CD8-positive, alpha-beta memory T cell (primary cell): ENCODE results near the gene UBTD1. TPM values are rescaled to one million over a fixed set of nuclear protein-coding genes. Genes with fewer than 3 reads are reported as not detected.
A peak's percentile ranks its signal among the peaks of the same experiment; 100 is the strongest.

Source experiments
- CTCF ChIA-PET: fragments of 350-600 bp; sonication (Branson Sonifier 250); formaldehyde crosslinking; loops from one replicate; lab custom pipeline; 2021; ENCODE audit warnings: antibody characterized with exemption; lab: Charles Lee
- POLR2A ChIA-PET: fragments of 350-600 bp; sonication (Branson Sonifier 250); formaldehyde crosslinking; loops from one replicate; lab custom pipeline; 2021; ENCODE audit warnings: antibody characterized with exemption; lab: Charles Lee
- DNase-seq, 5 donors: peaks; one replicate each; pipeline versions ENCODE4 v3.0.0 to v3.0.0-alpha.2; 2020 to 2022; ENCODE audit warnings: mixed read lengths in 1 of 5
- H3K27ac ChIP-seq: one replicate; pipeline ENCODE4 v1.7.0; 2013; ENCODE audit warnings: low read depth, mild to moderate bottlenecking, low read length, moderate library complexity
- H3K27me3 ChIP-seq: 2 replicates; pipeline ENCODE4 v1.7.0; 2013; ENCODE audit warnings: low read length, mild to moderate bottlenecking; ENCODE audit not compliant: insufficient read depth, poor library complexity, severe bottlenecking
- H3K36me3 ChIP-seq: 2 replicates; pipeline ENCODE4 v1.7.0; 2013; ENCODE audit warnings: mild to moderate bottlenecking, low read length, moderate library complexity; ENCODE audit not compliant: insufficient read depth
- H3K4me1 ChIP-seq: 2 replicates; pipeline ENCODE4 v1.7.0; 2013; ENCODE audit warnings: mild to moderate bottlenecking, low read length, moderate library complexity; ENCODE audit not compliant: insufficient read depth
- H3K4me3 ChIP-seq: 2 replicates; pipeline ENCODE4 v1.7.0; 2013; ENCODE audit warnings: mild to moderate bottlenecking, low read length
- H3K9me3 ChIP-seq: 2 replicates; pipeline ENCODE4 v1.7.0; 2013; ENCODE audit warnings: mild to moderate bottlenecking, low read length
- H3K27ac Mint-ChIP-seq, 8 donors: one replicate each; pipeline ENCODE4 v1.8.0; 2020 to 2021; ENCODE audit warnings: mixed read lengths in 8 of 8, mild to moderate bottlenecking in 6 of 8, inconsistent platforms in 3 of 8, moderate library complexity in 3 of 8
- H3K27me3 Mint-ChIP-seq, 2 donors: one replicate each; pipeline ENCODE4 v1.8.0; 2020 to 2021; ENCODE audit warnings: mixed read lengths in 2 of 2, mild to moderate bottlenecking in 1 of 2, moderate library complexity in 1 of 2
- H3K36me3 Mint-ChIP-seq, 3 donors: one replicate each; pipeline ENCODE4 v1.8.0; 2020 to 2021; ENCODE audit warnings: mixed read lengths in 3 of 3, inconsistent platforms in 1 of 3, mild to moderate bottlenecking in 1 of 3
- H3K4me1 Mint-ChIP-seq, 3 donors: one replicate each; pipeline ENCODE4 v1.8.0; 2020 to 2021; ENCODE audit warnings: mixed read lengths in 3 of 3, inconsistent platforms in 1 of 3, mild to moderate bottlenecking in 1 of 3
- H3K4me3 Mint-ChIP-seq, 7 donors: one replicate each; pipeline ENCODE4 v1.8.0; 2020 to 2021; ENCODE audit warnings: mixed read lengths in 7 of 7, mild to moderate bottlenecking in 6 of 7, moderate library complexity in 4 of 7, inconsistent platforms in 2 of 7
- H3K9me3 Mint-ChIP-seq, 5 donors: one replicate each; pipeline ENCODE4 v1.8.0; 2020 to 2022; ENCODE audit warnings: mixed read lengths in 5 of 5, mild to moderate bottlenecking in 3 of 5, moderate library complexity in 2 of 5, inconsistent platforms in 1 of 5
- polyA plus RNA-seq: library from polyadenylated mRNA; unstranded; fragments of 300-500 nt; fragmentation: Illumina TruSeq; gene quantifications from one replicate; pipeline ENCODE4 v1.2.3, GENCODE V29; 2021
- total RNA-seq, 2 experiments: library from RNA; stranded (reverse); gene quantifications; one replicate each; pipeline ENCODE4 v1.2.3, GENCODE V29; 2021

The UBTD1 gene
- total and polyA plus RNA-seq, 3 experiments from 2014 or later: 1.9 to 2.6 (median 2.0) TPM

GRCh38 chr10:97543025-97543546 lies 44.4 kb downstream of the UBTD1 start:
- CTCF ChIA-PET: interaction anchor here (1.0 kb wide), 1 partner anchor 10 kb away, joined by 3 read pairs; no protein-coding TSS in a partner anchor
- H3K4me3 Mint-ChIP-seq: no peak overlapping the region
- Histone ChIP-seq H3K9me3 (no peaks in the 10 kb centered on the region), H3K27me3 (no peaks in the 10 kb centered on the region), H3K27ac (no peak overlapping the region), H3K4me1 (no peaks in the 10 kb centered on the region), H3K4me3 (no peak overlapping the region), H3K36me3 (no peaks in the 10 kb centered on the region)
- H3K27me3 Mint-ChIP-seq: peaks cover 0 to 5% of the 10 kb centered on the region in 2 donors
- no peak for DNase-seq
- H3K4me1 Mint-ChIP-seq: no peaks in the 10 kb centered on the region
- no peaks in the 10 kb centered on the region for H3K9me3 Mint-ChIP-seq
- POLR2A ChIA-PET: no interaction called here
- H3K27ac Mint-ChIP-seq: no peak overlapping the region
- no peaks in the 10 kb centered on the region for H3K36me3 Mint-ChIP-seq

DNA sequence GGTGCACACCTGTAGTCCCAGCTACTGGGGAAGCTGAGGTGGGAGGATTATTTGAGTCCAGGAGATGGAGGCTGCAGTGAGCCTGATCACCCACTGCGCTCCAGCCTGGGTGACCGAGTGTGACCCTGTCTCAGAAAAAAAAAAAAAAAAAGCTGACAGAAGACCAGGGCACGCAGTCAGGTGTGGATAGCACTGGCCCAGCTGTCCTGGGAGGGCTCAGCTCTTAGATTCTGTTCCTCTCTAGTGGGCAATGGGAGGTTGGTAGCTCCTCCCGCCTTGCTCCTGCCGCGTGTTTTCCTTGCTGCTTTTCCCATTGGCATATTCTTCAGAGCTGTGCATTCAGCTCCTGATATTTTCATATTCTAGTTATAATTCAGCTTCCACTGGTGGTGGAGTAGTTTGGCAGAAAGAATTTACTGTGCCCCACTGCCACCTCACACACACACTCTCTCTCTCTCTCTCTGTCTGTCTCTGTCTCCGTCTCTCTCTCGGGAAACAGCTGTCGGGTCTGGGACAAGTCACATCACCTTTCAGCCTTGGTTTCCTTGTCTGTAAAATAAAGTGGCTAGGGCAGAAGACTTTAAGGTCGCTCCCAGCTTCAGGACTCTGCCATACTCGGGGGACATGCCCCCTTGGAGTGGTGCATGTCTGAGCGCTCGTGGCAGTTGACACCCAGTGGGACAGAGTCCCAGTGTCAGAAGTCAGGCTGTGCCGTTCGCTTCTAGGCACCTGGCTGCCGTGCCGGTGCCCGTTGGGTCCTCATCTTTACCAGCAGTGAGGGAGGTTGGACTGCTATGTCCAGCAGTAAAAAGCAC lies 47.9 kb downstream of the UBTD1 start:
- no peak for DNase-seq
- Histone ChIP-seq H3K9me3 (no peaks in the 10 kb centered on the region), H3K4me3 (no peak overlapping the region), H3K27me3 (no peaks in the 10 kb centered on the region), H3K27ac (no peak overlapping the region), H3K4me1 (no peaks in the 10 kb centered on the region), H3K36me3 (no peaks in the 10 kb centered on the region)
- Mint-ChIP-seq H3K36me3 (no peaks in the 10 kb centered on the region), H3K27ac (no peak overlapping the region), H3K4me1 (no peaks in the 10 kb centered on the region), H3K9me3 (no peaks in the 10 kb centered on the region), H3K27me3 (peaks cover 0 to 3% of the 10 kb centered on the region in 2 donors), H3K4me3 (no peak overlapping the region)
- POLR2A ChIA-PET: no interaction called here
- CTCF ChIA-PET: interaction anchor here (0.7 to 1.2 kb wide), 3 partner anchors 8 to 81 kb away, joined by 3 read pairs; no protein-coding TSS in a partner anchor

- H3K9me3 ChIP-seq: no peaks in the 10 kb centered on the region
- H3K36me3 Mint-ChIP-seq: no peaks in the 10 kb centered on the region
- H3K27ac ChIP-seq: no peak overlapping the region
- H3K4me1 Mint-ChIP-seq: no peaks in the 10 kb centered on the region
- no peaks in the 10 kb centered on the region for H3K27me3 ChIP-seq
- H3K4me3 Mint-ChIP-seq: no peak overlapping the region
- H3K9me3 Mint-ChIP-seq: no peaks in the 10 kb centered on the region
- CTCF ChIA-PET: no interaction called here
- no peaks in the 10 kb centered on the region for H3K36me3 ChIP-seq
- H3K27ac Mint-ChIP-seq: no peak overlapping the region
- no peaks in the 10 kb centered on the region for H3K4me1 ChIP-seq
- no peak overlapping the region for H3K4me3 ChIP-seq
- no peak for DNase-seq
- POLR2A ChIA-PET: no interaction called here
- H3K27me3 Mint-ChIP-seq: peaks cover 0 to 3% of the 10 kb centered on the region in 2 donors
Measured at GRCh38 chr10:97547271-97547600, 48.5 kb downstream of the UBTD1 start.

DNA sequence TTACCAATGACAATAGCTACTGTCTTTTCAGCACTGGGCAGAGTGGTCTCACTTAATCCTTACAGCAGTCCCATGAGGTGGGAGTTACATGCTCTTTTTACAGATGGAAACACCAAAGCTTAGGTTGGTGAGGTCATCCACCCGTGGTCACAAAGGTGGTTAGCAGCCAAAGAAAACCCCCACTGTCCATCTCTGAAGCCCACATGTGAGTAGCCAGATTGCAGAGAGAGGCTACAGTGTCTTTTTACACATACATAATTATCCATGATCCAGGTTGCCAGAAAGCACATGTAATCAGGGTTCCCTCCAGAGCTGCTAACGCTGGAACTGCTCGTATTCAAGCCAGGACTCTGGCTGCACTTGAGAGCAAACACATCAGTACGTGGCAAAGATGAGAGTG lies 49.2 kb downstream of the UBTD1 start:
- H3K9me3 ChIP-seq: no peaks in the 10 kb centered on the region
- H3K4me3 Mint-ChIP-seq: no peak overlapping the region
- H3K4me1 ChIP-seq: no peaks in the 10 kb centered on the region
- ChIA-PET POLR2A (no interaction called here), CTCF (no interaction called here)
- H3K27ac Mint-ChIP-seq: no peak overlapping the region
- H3K27ac ChIP-seq: no peak overlapping the region
- no peak overlapping the region for H3K4me3 ChIP-seq
- no peaks in the 10 kb centered on the region for H3K36me3 Mint-ChIP-seq
- no peaks in the 10 kb centered on the region for H3K4me1 Mint-ChIP-seq
- no peaks in the 10 kb centered on the region for H3K27me3 ChIP-seq
- DNase-seq: no peak
- no peaks in the 10 kb centered on the region for H3K36me3 ChIP-seq
- peaks cover 0 to 3% of the 10 kb centered on the region in 2 donors for H3K27me3 Mint-ChIP-seq
- H3K9me3 Mint-ChIP-seq: no peaks in the 10 kb centered on the region

DNA sequence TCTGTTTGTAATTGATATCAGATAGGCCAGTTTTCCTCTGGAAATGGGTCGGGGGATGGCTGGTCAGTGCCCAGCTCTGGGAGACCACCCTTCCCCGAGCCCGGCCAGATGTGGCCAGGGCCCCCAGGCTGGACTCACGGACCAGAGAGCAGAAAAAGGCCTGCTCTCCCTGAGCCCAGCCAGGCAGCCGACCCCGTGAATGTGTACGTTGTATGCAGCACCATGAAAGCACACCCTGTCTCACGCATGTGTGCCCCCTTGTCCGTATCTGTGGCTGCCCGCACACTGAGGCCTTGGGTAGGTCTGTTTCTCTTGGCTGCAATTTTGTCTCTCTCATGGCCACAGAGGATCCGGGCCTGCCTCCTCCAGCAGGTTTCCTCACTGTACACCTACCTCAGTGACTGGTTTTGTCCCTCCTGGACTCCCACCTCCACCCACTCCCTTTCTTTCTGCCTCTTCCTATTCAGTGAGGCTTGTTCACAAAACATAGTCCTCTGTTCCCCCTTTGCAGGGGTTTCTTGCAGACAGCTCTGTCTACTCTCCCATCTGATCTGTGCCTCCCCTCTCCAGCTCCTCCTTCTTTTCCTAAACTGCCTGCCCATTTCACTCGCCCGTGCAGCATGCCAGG lies 50.2 kb downstream of the UBTD1 start:
- no peaks in the 10 kb centered on the region for H3K9me3 Mint-ChIP-seq
- no peak overlapping the region for H3K27ac ChIP-seq
- no peaks in the 10 kb centered on the region for H3K9me3 ChIP-seq
- H3K4me3 ChIP-seq: no peak overlapping the region
- POLR2A ChIA-PET: no interaction called here
- no peak overlapping the region for H3K4me3 Mint-ChIP-seq
- no peaks in the 10 kb centered on the region for H3K27me3 ChIP-seq
- peak overlapping the region in 2 of 8 donors; percentile 13 to 74 for H3K27ac Mint-ChIP-seq
- CTCF ChIA-PET: interaction anchor here (0.9 to 1.5 kb wide), 2 partner anchors 14 to 29 kb away, joined by 3 to 4 read pairs; no protein-coding TSS in a partner anchor
- no peak for DNase-seq
- no peaks in the 10 kb centered on the region for H3K36me3 Mint-ChIP-seq
- no peaks in the 10 kb centered on the region for H3K4me1 ChIP-seq
- no peaks in the 10 kb centered on the region for H3K36me3 ChIP-seq
- H3K27me3 Mint-ChIP-seq: no peaks in the 10 kb centered on the region
- H3K4me1 Mint-ChIP-seq: no peaks in the 10 kb centered on the region

DNA sequence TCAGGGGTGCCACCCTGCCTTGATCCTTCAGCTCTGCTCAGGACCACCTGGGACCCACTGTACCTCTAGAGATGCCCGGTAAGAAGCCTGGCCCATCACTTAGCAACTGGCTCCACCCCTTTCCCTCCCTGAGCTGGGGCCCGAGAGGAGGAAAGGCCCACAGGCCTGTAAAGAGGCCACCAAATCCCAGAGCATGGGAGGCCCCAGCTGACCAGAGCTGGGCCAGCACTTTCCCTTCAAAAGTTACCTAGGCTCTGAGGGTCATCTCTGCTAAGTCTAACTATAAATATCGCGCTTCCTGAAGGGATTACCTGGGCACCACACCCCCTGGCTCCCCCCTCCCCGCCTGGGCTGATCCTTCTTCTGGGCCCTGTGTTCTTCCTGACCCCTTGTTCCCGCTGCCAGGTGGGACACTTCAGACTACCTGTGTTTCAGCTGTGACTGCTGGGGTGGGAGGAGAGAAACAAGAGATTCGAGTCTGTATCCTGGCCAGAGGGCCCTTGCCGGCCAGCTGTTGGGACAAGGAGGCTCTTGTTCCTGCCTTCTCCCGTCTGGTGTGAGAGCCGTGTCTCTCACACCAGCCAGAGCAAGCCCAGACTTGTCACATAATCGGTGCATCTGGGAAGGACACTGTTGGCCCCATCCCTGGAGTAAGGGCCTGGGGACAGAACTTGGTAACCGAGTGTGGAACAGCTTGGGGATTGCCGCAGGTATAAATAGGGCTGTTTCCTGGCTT lies 51.0 kb downstream of the UBTD1 start:
- Histone ChIP-seq H3K4me3 (no peak overlapping the region), H3K27ac (no peak overlapping the region), H3K27me3 (no peaks in the 10 kb centered on the region), H3K4me1 (no peaks in the 10 kb centered on the region), H3K9me3 (no peaks in the 10 kb centered on the region), H3K36me3 (no peaks in the 10 kb centered on the region)
- Mint-ChIP-seq H3K4me1 (no peaks in the 10 kb centered on the region), H3K27ac (no peak overlapping the region), H3K9me3 (no peaks in the 10 kb centered on the region), H3K27me3 (no peaks in the 10 kb centered on the region), H3K36me3 (no peaks in the 10 kb centered on the region), H3K4me3 (no peak overlapping the region)
- CTCF ChIA-PET: interaction anchor here (0.9 to 1.5 kb wide), 4 partner anchors 15 to 135 kb away, joined by 3 to 4 read pairs (median 3); no protein-coding TSS in a partner anchor
- POLR2A ChIA-PET: no interaction called here
- DNase-seq: no peak

DNA sequence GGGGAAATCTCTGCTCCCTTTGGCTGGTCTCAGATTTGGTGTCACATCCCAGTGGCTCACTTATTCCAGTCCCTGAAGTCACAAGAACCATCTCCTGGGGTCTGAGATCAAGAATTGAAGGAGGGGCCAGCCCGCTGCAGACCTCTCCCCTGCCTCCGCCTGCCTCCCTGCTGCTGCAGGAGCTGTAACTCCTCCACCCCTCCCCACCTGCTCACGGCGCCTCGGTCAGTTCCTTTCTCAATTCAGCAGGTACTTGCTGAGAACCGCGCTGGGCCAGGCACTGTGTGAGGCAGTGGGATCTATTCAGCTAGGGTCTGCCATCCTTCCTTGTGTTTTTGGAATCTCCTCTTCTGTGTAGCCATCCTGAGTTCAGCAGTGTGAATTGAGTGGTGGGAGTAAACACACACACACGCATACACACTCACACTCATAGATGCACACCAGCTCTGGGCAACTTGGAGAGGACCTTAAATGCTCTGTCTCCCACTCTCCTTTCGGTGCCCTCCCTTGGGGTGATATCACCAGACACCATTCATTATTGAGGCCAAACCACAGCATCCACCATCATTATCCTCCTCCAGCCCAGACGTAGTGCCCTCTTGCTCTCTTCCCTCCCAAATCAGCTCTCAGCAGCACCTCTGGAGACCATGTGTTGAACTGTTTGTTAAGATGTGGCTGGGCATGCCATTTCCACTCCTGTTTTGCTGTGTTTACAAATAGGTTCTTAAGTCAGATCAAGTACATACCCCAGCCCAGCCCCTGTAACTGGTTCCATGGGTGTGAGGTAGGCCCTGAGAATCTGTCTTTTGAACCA lies 51.8 kb downstream of the UBTD1 start:
- H3K4me3 Mint-ChIP-seq: no peak overlapping the region
- no peak overlapping the region for H3K27ac ChIP-seq
- no peaks in the 10 kb centered on the region for H3K9me3 ChIP-seq
- no peak overlapping the region for H3K27ac Mint-ChIP-seq
- ChIA-PET CTCF (interaction anchor here (0.9 to 1.5 kb wide), 3 partner anchors 16 to 136 kb away, joined by 3 to 4 read pairs (median 3); no protein-coding TSS in a partner anchor), POLR2A (no interaction called here)
- H3K27me3 ChIP-seq: no peaks in the 10 kb centered on the region
- DNase-seq: no peak
- H3K27me3 Mint-ChIP-seq: no peaks in the 10 kb centered on the region
- peaks cover 0 to 3% (median 0%) of the 10 kb centered on the region in 5 donors for H3K9me3 Mint-ChIP-seq
- H3K4me1 Mint-ChIP-seq: no peaks in the 10 kb centered on the region
- H3K36me3 ChIP-seq: no peaks in the 10 kb centered on the region
- no peaks in the 10 kb centered on the region for H3K4me1 ChIP-seq
- H3K36me3 Mint-ChIP-seq: no peaks in the 10 kb centered on the region
- no peak overlapping the region for H3K4me3 ChIP-seq
